GM12878 (cell line): Measurements from ENCODE around the gene NBEA. TPM values are rescaled to one million over a fixed set of nuclear protein-coding genes. Genes with fewer than 3 reads are reported as not detected.

ENCODE experiments used
- ATAC-seq: fragments of 200-7000 bp; cut with Tn5 transposase; 3 replicates; pipeline ENCODE4 v1.9.1; 2020; ENCODE audit warnings: mild to moderate bottlenecking, moderate library complexity
- BruUV-seq: library from RNA; stranded (reverse); fragments of 400-500 nt; replicated peaks from 2 replicates; lab custom pipeline; 2021; lab: Mats Ljungman, UMichigan
- CTCF ChIA-PET: fragments of 300-600 bp; sonication (Branson Sonifier 250); formaldehyde crosslinking; extraction: SDS; loops from one replicate; lab custom pipeline; 2021; ENCODE audit warnings: inconsistent platforms; lab: Yijun Ruan, JAX
- POLR2A ChIA-PET: fragments of 350-600 bp; formaldehyde crosslinking; extraction: SDS; loops from one replicate; lab custom pipeline; 2021; ENCODE audit warnings: inconsistent platforms; lab: Charles Lee
- RAD21 ChIA-PET: fragments of 300-600 bp; sonication (Branson Sonifier 250); formaldehyde crosslinking; loops from one replicate; lab custom pipeline; 2023; ENCODE audit warnings: antibody characterized with exemption; ENCODE audit not compliant: unreplicated experiment; lab: Charles Lee
- SMC1A ChIA-PET: fragments of 300-600 bp; sonication (Branson Sonifier 250); formaldehyde crosslinking; loops from one replicate; lab custom pipeline; 2023; ENCODE audit not compliant: unreplicated experiment, uncharacterized antibody; lab: Charles Lee
- DNase-seq: peaks from one replicate; pipeline ENCODE4 v3.0.0-alpha.2; 2011; ENCODE audit warnings: low read depth, low spot score
- FAIRE-seq: peaks from 3 replicates; lab custom pipeline; 2011; peaks lifted over from hg19 to GRCh38; lab: Jason Lieb, UNC
- H2AFZ ChIP-seq: 2 replicates; pipeline ENCODE4 v1.6.0; 2011; ENCODE audit warnings: low read depth, low read length, control low read depth; ENCODE audit not compliant: control insufficient read depth
- H3K27ac ChIP-seq: 2 replicates; pipeline ENCODE4 v1.5.1; 2011; ENCODE audit warnings: control low read depth; ENCODE audit not compliant: control insufficient read depth, insufficient read depth
- H3K27me3 ChIP-seq, 2 experiments: replicated peaks in 1 of 2; 2 replicates each; pipeline versions ENCODE4 v1.6.0 to v1.6.1; 2011; ENCODE audit warnings: low read length in 1 of 2; ENCODE audit not compliant: control insufficient read depth in 2 of 2, insufficient read depth in 2 of 2
- H3K36me3 ChIP-seq, 2 experiments: 2 replicates each; pipeline ENCODE4 v1.5.1; 2011; ENCODE audit warnings: low read length in 1 of 2; ENCODE audit not compliant: control insufficient read depth in 2 of 2, insufficient read depth in 2 of 2
- H3K4me1 ChIP-seq: 2 replicates; pipeline ENCODE4 v1.6.1; 2011; ENCODE audit warnings: mild to moderate bottlenecking, low read length, moderate library complexity, mixed read lengths; ENCODE audit not compliant: control insufficient read depth, insufficient read depth
- H3K4me2 ChIP-seq: 2 replicates; pipeline ENCODE4 v1.6.0; 2011; ENCODE audit warnings: control low read depth; ENCODE audit not compliant: control insufficient read depth, insufficient read depth
- H3K4me3 ChIP-seq: fragments of 200-600 bp; sonication (generic); 2 replicates; pipeline ENCODE4 v1.5.1; 2016
- H3K79me2 ChIP-seq: 2 replicates; pipeline ENCODE4 v1.6.0; 2011; ENCODE audit warnings: low read length; ENCODE audit not compliant: control insufficient read depth, insufficient read depth
- H3K9ac ChIP-seq: 2 replicates; pipeline ENCODE4 v1.8.0; 2011; ENCODE audit warnings: low read length, control low read depth, mixed read lengths; ENCODE audit not compliant: control insufficient read depth, insufficient read depth
- H3K9me3 ChIP-seq: replicated peaks from 3 replicates; pipeline ENCODE4 v1.5.1; 2011; ENCODE audit warnings: mild to moderate bottlenecking, low read length; ENCODE audit not compliant: control insufficient read depth, insufficient read depth
- H4K20me1 ChIP-seq: 2 replicates; pipeline ENCODE4 v1.6.0; 2011; ENCODE audit not compliant: control insufficient read depth, insufficient read depth
- BHLHE40 ChIP-seq, 2 experiments: fragments of 450-650 bp in 1 of 2; IDR thresholded peaks; 2 replicates each; pipeline ENCODE4 v1.6.1; 2011 to 2017; ENCODE audit warnings: low read depth in 2 of 2, borderline replicate concordance in 1 of 2, improper control_type of control experiment in 1 of 2, low read length in 1 of 2, mild to moderate bottlenecking in 1 of 2
- E2F8 ChIP-seq: fragments of 450-650 bp; IDR thresholded peaks from 2 replicates; pipeline ENCODE4 v1.6.1; 2018; ENCODE audit warnings: mild to moderate bottlenecking, low read depth, moderate library complexity; ENCODE audit not compliant: partially characterized antibody
- EZH2 ChIP-seq: IDR thresholded peaks from 2 replicates; pipeline ENCODE4 v1.6.1; 2012; ENCODE audit warnings: low read depth, mild to moderate bottlenecking, control low read depth, inconsistent platforms, low read length, borderline replicate concordance; ENCODE audit not compliant: control insufficient read depth
- FOXM1 ChIP-seq: IDR thresholded peaks from 2 replicates; pipeline ENCODE4 v1.6.1; 2012; ENCODE audit warnings: low read depth, mild to moderate bottlenecking, inconsistent platforms, low read length, moderate library complexity
- NR2C1 ChIP-seq: fragments of 450-650 bp; IDR thresholded peaks from 2 replicates; pipeline ENCODE4 v1.6.1; 2017; ENCODE audit warnings: antibody characterized with exemption, mild to moderate bottlenecking, moderate library complexity
- PAX5 ChIP-seq: IDR thresholded peaks from 2 replicates; pipeline ENCODE4 v1.6.1; 2011; ENCODE audit warnings: low read depth, low read length, borderline replicate concordance
- SPI1 ChIP-seq: IDR thresholded peaks from 2 replicates; pipeline ENCODE4 v1.6.1; 2011; ENCODE audit warnings: low read depth, mild to moderate bottlenecking, low read length, moderate library complexity, borderline replicate concordance; ENCODE audit not compliant: insufficient read depth
- TARDBP ChIP-seq: IDR thresholded peaks from 2 replicates; pipeline ENCODE4 v1.6.1; 2016; ENCODE audit warnings: borderline replicate concordance
- ZNF384 ChIP-seq: IDR thresholded peaks from 2 replicates; pipeline ENCODE4 v1.6.1; 2012; ENCODE audit warnings: low read depth, mild to moderate bottlenecking, low read length, improper control_type of control experiment, borderline replicate concordance
- ZZZ3 ChIP-seq: IDR thresholded peaks from 2 replicates; pipeline ENCODE4 v1.6.1; 2011; ENCODE audit warnings: low read depth; ENCODE audit not compliant: control insufficient read depth, insufficient read length
- WGBS: methylation state at CpG from one replicate; pipeline ENCODE4 v1.1.6; 2016; ENCODE audit warnings: low lambda C conversion rate; ENCODE audit not compliant: insufficient replicate concordance, insufficient coverage; ENCODE audit errors: missing lambda C conversion rate; 5-methylcytosine and 5-hydroxymethylcytosine counted together
- in situ Hi-C: fragments of 300-500 bp; cut with MboI; formaldehyde crosslinking; loops from 9 replicates; pipeline ENCODE4 v1.14.3; 2018; ENCODE audit warnings: mixed read lengths
- intact Hi-C: fragments of 100-400 bp; cut with micrococcal nuclease; formaldehyde crosslinking; loops from one replicate; pipeline ENCODE4 v1.14.2; 2022; ENCODE audit not compliant: unreplicated experiment
- polyA plus RNA-seq, 11 experiments: library from polyadenylated mRNA; depleted of rRNA in 4 of 11; unstranded in 6 of 11; stranded (reverse) in 5 of 11; fragments of >200 nt; fragmentation: Nextera tagmentation in 4 of 11; fragmentation: Illumina TruSeq in 1 of 11; extraction: Ambion mirVana in 4 of 11; extraction: Trizol in 1 of 11; gene quantifications; 1 replicate in 1 of 11; 2 replicates in 10 of 11; pipeline versions ENCODE4 v1.2.1 to v1.2.3, GENCODE V29; 2011 to 2016; ENCODE audit warnings: inconsistent platforms in 2 of 11, missing spikeins in 2 of 11, low read depth in 1 of 11
- total RNA-seq, 4 experiments: library from RNA; depleted of rRNA in 3 of 4; stranded (reverse); fragments of >200 nt in 3 of 4; fragmentation: Illumina TruSeq in 1 of 4; extraction: Trizol in 1 of 4; gene quantifications; 2 replicates each; pipeline versions ENCODE4 v1.2.1 to v1.2.3, GENCODE V29; 2013 to 2021

NBEA gene
- total and polyA plus RNA-seq, 10 of the 15 experiments (the other 5 are each of a cell fraction or from before 2014, with no cell fraction given), result 0.23 to 3.6 (median 0.55) TPM

GRCh38 chr13:35347679-35348205 is 405.7 kb downstream of the NBEA start:
- Histone ChIP-seq H3K27me3 (no peaks in the 10 kb centered on the region), H4K20me1 (no peaks in the 10 kb centered on the region), H3K4me2 (no peak overlapping the region), H3K27ac (no peak overlapping the region), H3K4me3 (no peak overlapping the region), H3K4me1 (no peaks in the 10 kb centered on the region), H3K79me2 (no peaks in the 10 kb centered on the region), H2AFZ (no peak overlapping the region), H3K9me3 (no peaks in the 10 kb centered on the region), H3K36me3 (no peaks in the 10 kb centered on the region), H3K9ac (no peak overlapping the region)
- POLR2A ChIA-PET, result no interaction called here
- SMC1A ChIA-PET, result interaction anchor here (1.6 kb wide), 1 partner anchor 11 kb away, joined by 5 read pairs; no protein-coding TSS in a partner anchor
- no peak for FAIRE-seq
- ATAC-seq, result no peak
- no peak for DNase-seq
- CTCF ChIA-PET, result no interaction called here
- BruUV-seq, result no TSS peak
- in situ Hi-C loops (no loop called here), intact Hi-C loops (no loop called here)
- RAD21 ChIA-PET, result no interaction called here
- TF ChIP-seq BHLHE40 (IDR thresholded peaks at IDR 0.05; ENCODE audit: borderline replicate concordance in 1 of 2, low read depth in 2 of 2, low read length in 1 of 2), result no peak
- WGBS, result 0% methylated on average over 1 of the region's 1 CpG

- intact Hi-C loops, result no loop called here
- no peaks in the 10 kb centered on the region for H4K20me1 ChIP-seq
- ChIA-PET SMC1A (interaction anchor here (1.6 kb wide), 1 partner anchor 10 kb away, joined by 5 read pairs; no protein-coding TSS in a partner anchor), CTCF (no interaction called here), POLR2A (no interaction called here), RAD21 (no interaction called here)
- H3K4me3 ChIP-seq, result no peak overlapping the region
- no peak overlapping the region for H3K9ac ChIP-seq
- DNase-seq, result no peak
- no peaks in the 10 kb centered on the region for H3K36me3 ChIP-seq
- BruUV-seq, result no TSS peak
- no peak overlapping the region for H2AFZ ChIP-seq
- no peak overlapping the region for H3K4me2 ChIP-seq
- no peaks in the 10 kb centered on the region for H3K79me2 ChIP-seq
- no peak for FAIRE-seq
- peak; percentile 63 for ATAC-seq
- in situ Hi-C loops, result no loop called here
- 2% methylated on average over 2 of the region's 2 CpGs for WGBS
- TF ChIP-seq ZZZ3, result no peak
- no peak for TF ChIP-seq ZNF384
- TF ChIP-seq FOXM1, result no peak
- no peak for TF ChIP-seq TARDBP
- TF ChIP-seq E2F8, result no peak
- no peak for TF ChIP-seq EZH2
- no peak for TF ChIP-seq NR2C1
- 0 out of 2 replicates have a peak, but pooled peaks have one; percentile 11 for TF ChIP-seq SPI1
- TF ChIP-seq PAX5, result 0 out of 2 replicates have a peak, but pooled peaks have one; percentile 22
- H3K27me3 ChIP-seq, result no peaks in the 10 kb centered on the region
- no peak overlapping the region for H3K27ac ChIP-seq
- no peaks in the 10 kb centered on the region for H3K9me3 ChIP-seq
- H3K4me1 ChIP-seq, result no peaks in the 10 kb centered on the region
Observed at GRCh38 chr13:35349052-35349451, 407.0 kb downstream of the NBEA start.
